IgD-negative memory B cell (primary cell): ENCODE data around the gene SMG1. TPM values are rescaled to one million over a fixed set of nuclear protein-coding genes. Genes with fewer than 3 reads are reported as not detected.

ENCODE experiments used
- H3K27ac Mint-ChIP-seq, 3 donors: one replicate each; pipeline ENCODE4 v1.8.0; 2020 to 2022; ENCODE audit warnings: mild to moderate bottlenecking in 3 of 3, mixed read lengths in 3 of 3, moderate library complexity in 1 of 3
- H3K27me3 Mint-ChIP-seq: one replicate; pipeline ENCODE4 v1.8.0; 2021; ENCODE audit warnings: mixed read lengths
- H3K36me3 Mint-ChIP-seq: one replicate; pipeline ENCODE4 v1.8.0; 2020; ENCODE audit warnings: mild to moderate bottlenecking, mixed read lengths
- H3K4me1 Mint-ChIP-seq, 3 donors: one replicate each; pipeline ENCODE4 v1.8.0; 2020 to 2022; ENCODE audit warnings: mixed read lengths in 3 of 3, mild to moderate bottlenecking in 1 of 3
- H3K4me3 Mint-ChIP-seq, 4 donors: one replicate each; pipeline ENCODE4 v1.8.0; 2020 to 2022; ENCODE audit warnings: mild to moderate bottlenecking in 4 of 4, mixed read lengths in 4 of 4, moderate library complexity in 3 of 4
- H3K9me3 Mint-ChIP-seq, 3 donors: one replicate each; pipeline ENCODE4 v1.8.0; 2020 to 2021; ENCODE audit warnings: mixed read lengths in 3 of 3, mild to moderate bottlenecking in 1 of 3
- polyA plus RNA-seq: library from polyadenylated mRNA; unstranded; fragments of 300-500 nt; fragmentation: Illumina TruSeq; gene quantifications from one replicate; pipeline ENCODE4 v1.2.3, GENCODE V29; 2021

The SMG1 gene
- polyA plus RNA-seq, 1 donor from 2014 or later: 17.2 TPM

- Mint-ChIP-seq H3K9me3 (no peaks in the 10 kb centered on the region), H3K4me1 (peaks cover 18 to 31% (median 26%) of the 10 kb centered on the region in 3 donors), H3K27ac (peak overlapping the region; percentile 48 to 83 (median 56)), H3K4me3 (peak overlapping the region in 2 of 4 donors; percentile 34 to 95), H3K27me3 (no peaks in the 10 kb centered on the region), H3K36me3 (no peaks in the 10 kb centered on the region)
Observed at GRCh38 chr16:18803569-18804462, 122.4 kb downstream of the SMG1 start.

GRCh38 chr16:18802767-18803343, 123.4 kb downstream of the SMG1 start:
- no peaks in the 10 kb centered on the region for H3K36me3 Mint-ChIP-seq
- H3K9me3 Mint-ChIP-seq: no peaks in the 10 kb centered on the region
- H3K4me1 Mint-ChIP-seq: peaks cover 20 to 31% (median 26%) of the 10 kb centered on the region in 3 donors
- peak overlapping the region in 3 of 4 donors; percentile 51 to 95 (median 58) for H3K4me3 Mint-ChIP-seq
- H3K27me3 Mint-ChIP-seq: no peaks in the 10 kb centered on the region
- peak overlapping the region in 2 of 3 donors; percentile 44 to 62 for H3K27ac Mint-ChIP-seq

DNA sequence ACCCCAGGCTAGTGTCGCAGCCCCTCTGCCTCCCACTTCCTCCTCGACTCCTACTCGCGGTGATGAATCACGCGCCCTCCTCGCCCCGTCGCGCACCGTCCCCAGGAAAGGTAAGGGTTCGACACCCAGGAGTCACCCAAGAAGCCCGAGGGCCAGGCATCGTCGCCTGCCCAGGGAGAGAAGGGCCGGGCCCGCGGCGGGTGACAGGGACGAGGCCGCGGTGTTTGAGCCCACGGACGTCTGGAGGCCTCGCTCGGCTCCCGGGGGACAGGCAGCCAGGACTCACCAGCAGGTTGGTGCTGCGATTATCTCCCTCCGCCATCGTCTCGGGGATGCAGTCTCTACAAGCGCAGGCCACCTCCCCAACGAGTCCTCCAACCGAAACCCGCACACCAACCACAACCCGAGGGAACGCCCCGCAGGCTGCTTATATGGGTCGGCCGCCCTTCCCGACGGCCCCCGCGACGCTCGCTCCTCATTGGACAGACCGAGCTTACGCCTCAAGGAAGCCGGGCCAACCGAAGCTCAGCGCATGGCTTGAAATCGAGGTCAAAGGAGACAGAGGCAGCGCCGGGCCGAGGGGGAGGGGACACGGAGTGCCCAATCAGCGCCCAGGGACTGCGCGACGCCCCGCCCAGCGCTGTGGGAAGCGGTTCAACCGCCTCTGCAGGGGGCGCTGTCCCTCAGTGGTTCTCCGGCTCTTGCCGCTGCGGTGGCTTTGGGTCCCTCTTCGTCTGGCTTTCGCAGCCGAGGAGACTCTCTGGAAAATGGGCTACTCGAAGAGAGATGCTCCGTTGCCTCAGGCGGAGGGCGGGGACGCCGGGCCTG, 124.8 kb downstream of the SMG1 start, which contains the start of gene ARL6IP1:
TSS of gene ARL6IP1 (minus strand) at position 405 of the 828 bp plus-strand sequence. CDS start at position 322, 83 bp downstream.
- Mint-ChIP-seq H3K36me3 (no peaks in the 10 kb centered on the region), H3K27ac (peak within 1 kb of the TSS; percentile 92 to 98 (median 96)), H3K9me3 (no peaks in the 10 kb centered on the region), H3K4me1 (peaks cover 23 to 35% (median 30%) of the 10 kb centered on the region in 3 donors), H3K4me3 (peak within 1 kb of the TSS; percentile 93 to 96 (median 94)), H3K27me3 (no peaks in the 10 kb centered on the region)

DNA sequence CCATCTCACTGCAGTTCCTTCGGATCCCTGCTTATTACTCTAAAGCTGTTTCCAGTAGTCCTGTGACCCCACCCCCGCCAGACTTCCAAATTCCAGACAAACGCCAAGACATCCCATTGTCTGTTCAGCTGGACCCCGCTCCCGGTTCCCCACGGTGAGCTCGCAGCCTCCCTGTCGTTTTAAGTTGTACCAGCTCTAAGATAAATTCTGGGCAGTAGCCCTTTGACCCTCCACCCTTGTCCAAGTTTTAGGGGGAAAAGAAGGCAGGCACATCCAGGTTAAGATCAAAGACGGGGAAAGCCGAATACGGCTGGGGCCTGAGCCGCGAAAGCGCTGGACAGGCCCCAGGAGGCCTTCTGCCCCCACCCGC, 125.4 kb downstream of the SMG1 start:
- no peaks in the 10 kb centered on the region for H3K36me3 Mint-ChIP-seq
- H3K4me3 Mint-ChIP-seq: peak overlapping the region; percentile 93 to 96 (median 94)
- H3K27me3 Mint-ChIP-seq: no peaks in the 10 kb centered on the region
- H3K9me3 Mint-ChIP-seq: no peaks in the 10 kb centered on the region
- H3K4me1 Mint-ChIP-seq: peaks cover 23 to 35% (median 31%) of the 10 kb centered on the region in 3 donors
- peak overlapping the region; percentile 92 to 98 (median 96) for H3K27ac Mint-ChIP-seq

- H3K4me3 Mint-ChIP-seq: peak overlapping the region; percentile 93 to 96 (median 94)
- peak overlapping the region; percentile 92 to 98 (median 96) for H3K27ac Mint-ChIP-seq
- H3K9me3 Mint-ChIP-seq: no peaks in the 10 kb centered on the region
- H3K27me3 Mint-ChIP-seq: no peaks in the 10 kb centered on the region
- H3K4me1 Mint-ChIP-seq: peaks cover 23 to 35% (median 31%) of the 10 kb centered on the region in 3 donors
- no peaks in the 10 kb centered on the region for H3K36me3 Mint-ChIP-seq
Observed at GRCh38 chr16:18800293-18800692, 125.9 kb downstream of the SMG1 start.

DNA sequence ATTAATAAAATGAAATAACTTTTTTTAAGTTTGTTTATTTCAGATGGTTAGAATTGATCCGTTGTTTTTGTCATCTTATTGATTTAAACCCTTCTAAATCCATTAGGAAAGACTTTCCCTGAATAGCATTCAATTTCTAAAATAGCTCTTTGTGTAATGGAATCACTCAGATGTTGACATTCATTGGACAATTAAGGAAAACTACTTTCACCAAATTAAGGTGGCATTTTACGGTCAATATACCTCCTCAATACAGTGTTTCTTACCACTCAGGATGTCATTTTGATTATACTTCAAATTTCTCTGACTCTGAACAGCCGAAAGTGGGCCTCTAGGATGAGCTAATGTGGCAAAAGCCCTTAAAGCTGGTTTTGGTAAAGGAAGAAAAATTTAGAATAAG, 126.7 kb downstream of the SMG1 start:
- Mint-ChIP-seq H3K4me3 (peak overlapping the region; percentile 93 to 96 (median 94)), H3K27me3 (no peaks in the 10 kb centered on the region), H3K27ac (peak overlapping the region in 2 of 3 donors; percentile 92 to 96), H3K9me3 (no peaks in the 10 kb centered on the region), H3K4me1 (peaks cover 23 to 35% (median 31%) of the 10 kb centered on the region in 3 donors), H3K36me3 (no peaks in the 10 kb centered on the region)

GRCh38 chr16:18797746-18798145, 128.5 kb downstream of the SMG1 start:
- Mint-ChIP-seq H3K27me3 (no peaks in the 10 kb centered on the region), H3K9me3 (no peaks in the 10 kb centered on the region), H3K36me3 (peaks cover 4% of the 10 kb centered on the region), H3K4me3 (peak overlapping the region in 1 of 4 donors; percentile 72), H3K27ac (no peak overlapping the region), H3K4me1 (peaks cover 20 to 30% (median 28%) of the 10 kb centered on the region in 3 donors)

DNA sequence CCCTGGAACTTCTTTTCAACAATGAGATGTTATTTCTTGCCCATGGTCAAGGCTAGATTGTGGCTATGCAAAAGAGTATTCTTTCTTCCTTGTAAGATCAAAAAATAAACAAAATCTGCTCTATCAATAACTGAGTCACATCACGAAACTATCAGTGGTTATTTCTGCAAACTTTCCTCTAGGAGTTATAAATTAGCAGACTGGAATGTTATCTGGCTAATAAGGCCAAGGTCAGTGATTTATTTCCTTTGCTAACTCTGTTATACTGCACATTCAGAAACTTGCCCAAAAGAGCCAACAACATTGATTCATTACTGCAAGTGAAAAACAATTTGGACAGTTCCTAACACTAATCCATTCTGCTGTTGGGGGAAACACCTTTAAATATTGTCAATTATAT, 129.8 kb downstream of the SMG1 start:
- no peak overlapping the region for H3K27ac Mint-ChIP-seq
- peaks cover 4% of the 10 kb centered on the region for H3K36me3 Mint-ChIP-seq
- H3K4me3 Mint-ChIP-seq: peak overlapping the region in 1 of 4 donors; percentile 61
- H3K9me3 Mint-ChIP-seq: no peaks in the 10 kb centered on the region
- H3K4me1 Mint-ChIP-seq: peaks cover 20 to 24% (median 23%) of the 10 kb centered on the region in 3 donors
- no peaks in the 10 kb centered on the region for H3K27me3 Mint-ChIP-seq

GRCh38 chr16:18792836-18793433, 133.3 kb downstream of the SMG1 start:
- peaks cover 2% of the 10 kb centered on the region for H3K27me3 Mint-ChIP-seq
- peaks cover 0 to 2% (median 0%) of the 10 kb centered on the region in 3 donors for H3K9me3 Mint-ChIP-seq
- peaks cover 9% of the 10 kb centered on the region for H3K36me3 Mint-ChIP-seq
- peak overlapping the region in 1 of 3 donors; percentile 4 for H3K27ac Mint-ChIP-seq
- H3K4me3 Mint-ChIP-seq: peak overlapping the region in 2 of 4 donors; percentile 35 to 63
- peaks cover 18 to 26% (median 25%) of the 10 kb centered on the region in 3 donors for H3K4me1 Mint-ChIP-seq

- Mint-ChIP-seq H3K9me3 (peaks cover 0 to 2% (median 0%) of the 10 kb centered on the region in 3 donors), H3K4me1 (peaks cover 31 to 39% (median 33%) of the 10 kb centered on the region in 3 donors)
Observed at GRCh38 chr16:18789850-18790706, 136.1 kb downstream of the SMG1 start, which contains the start of gene RPS15A. Gene RPS15A (minus strand): TSS chr16:18790334. CDS start chr16:18789113, 1,221 bp downstream.

DNA sequence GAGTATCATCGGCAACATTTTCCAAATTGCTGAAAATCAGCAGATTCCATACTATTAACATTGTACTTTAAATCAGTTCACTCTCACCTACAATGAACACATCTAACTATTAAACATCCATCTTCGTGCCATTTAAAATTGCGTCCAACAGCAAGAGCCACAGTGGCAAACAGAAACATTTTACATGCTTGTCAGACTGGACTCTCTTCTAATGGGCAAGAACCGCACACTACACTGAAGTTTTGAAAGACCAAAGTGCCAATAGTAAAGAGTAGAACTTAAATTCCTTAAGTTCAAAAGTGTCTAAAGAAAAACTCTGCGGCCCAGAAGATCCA, 136.7 kb downstream of the SMG1 start:
- H3K4me3 Mint-ChIP-seq: peak overlapping the region; percentile 95 to 98 (median 98)
- H3K36me3 Mint-ChIP-seq: peaks cover 9% of the 10 kb centered on the region

More at GRCh38 chr16:18789850-18790706, 136.1 kb downstream of the SMG1 start, which contains the start of gene RPS15A:
- peaks cover 9% of the 10 kb centered on the region for H3K36me3 Mint-ChIP-seq
- peak within 1 kb of the TSS; percentile 95 to 98 (median 98) for H3K4me3 Mint-ChIP-seq
- peaks cover 2% of the 10 kb centered on the region for H3K27me3 Mint-ChIP-seq
- peak within 1 kb of the TSS; percentile 79 to 96 (median 95) for H3K27ac Mint-ChIP-seq

GRCh38 chr16:18788828-18789514, 137.2 kb downstream of the SMG1 start:
- peaks cover 12% of the 10 kb centered on the region for H3K36me3 Mint-ChIP-seq
- H3K9me3 Mint-ChIP-seq: peaks cover 0 to 2% (median 0%) of the 10 kb centered on the region in 3 donors
- H3K4me1 Mint-ChIP-seq: peaks cover 31 to 43% (median 33%) of the 10 kb centered on the region in 3 donors
- peak overlapping the region; percentile 79 to 96 (median 95) for H3K27ac Mint-ChIP-seq
- H3K4me3 Mint-ChIP-seq: peak overlapping the region; percentile 95 to 98 (median 98)
- peaks cover 2% of the 10 kb centered on the region for H3K27me3 Mint-ChIP-seq

More for the DNA sequence above, 136.7 kb downstream of the SMG1 start:
- H3K9me3 Mint-ChIP-seq: peaks cover 0 to 2% (median 0%) of the 10 kb centered on the region in 3 donors
- H3K27me3 Mint-ChIP-seq: peaks cover 2% of the 10 kb centered on the region
- H3K27ac Mint-ChIP-seq: peak overlapping the region; percentile 79 to 96 (median 95)
- H3K4me1 Mint-ChIP-seq: peaks cover 31 to 43% (median 33%) of the 10 kb centered on the region in 3 donors
